Mucosa of descending colon (tissue), 3 donors: ENCODE results near the gene PHLDB3. TPM values are rescaled to one million over a fixed set of nuclear protein-coding genes. Genes with fewer than 3 reads are reported as not detected.

Experiments
- ATAC-seq: fragments of 200-7000 bp; cut with Tn5 transposase; one replicate; pipeline ENCODE4 v1.9.1; 2020; ENCODE audit warnings: mild to moderate bottlenecking, moderate library complexity
- DNase-seq, 3 donors: peaks; one replicate each; pipeline ENCODE4 v3.0.0-alpha.2; 2020
- H3K36me3 ChIP-seq: fragments of 200-600 bp; one replicate; pipeline ENCODE4 v1.8.0; 2021; ENCODE audit warnings: low read depth, mild to moderate bottlenecking
- H3K4me1 ChIP-seq: fragments of 200-600 bp; one replicate; pipeline ENCODE4 v1.8.0; 2021; ENCODE audit warnings: low read depth, mild to moderate bottlenecking
- H3K4me3 ChIP-seq: fragments of 200-600 bp; one replicate; pipeline ENCODE4 v1.8.0; 2021; ENCODE audit warnings: mild to moderate bottlenecking
- H3K9me3 ChIP-seq: fragments of 200-600 bp; one replicate; pipeline ENCODE4 v1.8.0; 2021; ENCODE audit warnings: mild to moderate bottlenecking
- CTCF ChIP-seq: fragments of 200-600 bp; IDR thresholded peaks from one replicate; pipeline ENCODE4 v1.8.0; 2022; ENCODE audit warnings: antibody characterized with exemption, mild to moderate bottlenecking
- intact Hi-C, 2 donors: fragments of 100-400 bp; cut with DNase I in 1 of 2; cut with micrococcal nuclease in 1 of 2; formaldehyde crosslinking; loops; one replicate each; pipeline versions ENCODE4 v1.11.0 to v1.11.1; 2022; cut with DNase I, micrococcal nuclease
- long read RNA-seq, 2 donors: library from polyadenylated mRNA; unstranded; transcript quantifications; one replicate each; pipeline ENCODE4 v2.0.0, GENCODE V29; 2019 to 2021
- total RNA-seq, 3 donors: library from RNA; stranded (reverse); fragmentation: NEBNext Ultra II Directional in 2 of 3; extraction: Animal tissue kit (Norgen Biotek cat#: 25700) in 2 of 3; gene quantifications; one replicate each; pipeline versions ENCODE4 v1.2.1 to v1.2.4, GENCODE V29; 2021 to 2023
- donor health status: DM: no; HTN: no; CAD: no; lungs with moderate emphysema.
- donor health status: DM: no; HTN: no; CAD: no.
- donor health status: DM: no; HTN: yes; CAD: no.

Gene PHLDB3
- 10 to 100 TPM; 13.2 to 22.4 (median 21.3) TPM for total RNA-seq
- long read RNA-seq, donor 1, partial matches to known transcripts, result 2 of 18 reads
- long read RNA-seq, donor 1, other reads (novel, unspliced or antisense), result 16 of 18 reads
- long read RNA-seq, donor 2, partial matches to known transcripts, result 1 of 2 reads
- long read RNA-seq, donor 2, other reads (novel, unspliced or antisense), result 1 of 2 reads

GRCh38 chr19:43504426-43505185, at the start of gene PHLDB3:
PHLDB3 (minus strand) TSS chr19:43504746; CDS start chr19:43504118, 628 bp downstream.
- ATAC-seq (peak; percentile 68), DNase-seq (peak; percentile 52 to 79 (median 79))
- intact Hi-C loops, result no loop called here
- Histone ChIP-seq H3K9me3 (no peaks in the 10 kb centered on the region), H3K4me1 (peaks cover 4% of the 10 kb centered on the region), H3K36me3 (no peaks in the 10 kb centered on the region), H3K4me3 (peak within 1 kb of the TSS; percentile 38)
- no peak for TF ChIP-seq CTCF

- Histone ChIP-seq H3K4me1 (no peaks in the 10 kb centered on the region), H3K9me3 (no peaks in the 10 kb centered on the region), H3K4me3 (no peak overlapping the region), H3K36me3 (no peaks in the 10 kb centered on the region)
- DNase-seq (no peak), ATAC-seq (no peak)
- intact Hi-C loops, result loop anchor here in 1 of 2 donors (10.0 kb wide), 1 partner anchor 81 kb away; the partner anchor contains the start of gene CADM4
- TF ChIP-seq CTCF, result no peak
Observed at GRCh38 chr19:43553656-43554055, 49.1 kb upstream of the PHLDB3 start.

GRCh38 chr19:43552616-43553015, 48.1 kb upstream of the PHLDB3 start:
- Histone ChIP-seq H3K36me3 (no peaks in the 10 kb centered on the region), H3K4me3 (no peak overlapping the region)

GRCh38 chr19:43552198-43552450, 47.6 kb upstream of the PHLDB3 start:
- H3K4me3 ChIP-seq, result no peak overlapping the region
- H3K36me3 ChIP-seq, result no peaks in the 10 kb centered on the region
- TF ChIP-seq CTCF, result no peak
- no peak for ATAC-seq
- intact Hi-C loops, result loop anchor here in 1 of 2 donors (10.0 kb wide), 1 partner anchor 83 kb away; the partner anchor contains the start of gene CADM4
- H3K4me1 ChIP-seq, result no peaks in the 10 kb centered on the region
- no peaks in the 10 kb centered on the region for H3K9me3 ChIP-seq
- no peak for DNase-seq

More at GRCh38 chr19:43552616-43553015, 48.1 kb upstream of the PHLDB3 start:
- no peak for TF ChIP-seq CTCF
- ATAC-seq (no peak), DNase-seq (no peak)
- intact Hi-C loops, result loop anchor here in 1 of 2 donors (10.0 kb wide), 1 partner anchor 82 kb away; the partner anchor contains the start of gene CADM4
- Histone ChIP-seq H3K9me3 (no peaks in the 10 kb centered on the region), H3K4me1 (no peaks in the 10 kb centered on the region)

GRCh38 chr19:43551399-43552197, 47.1 kb upstream of the PHLDB3 start:
- intact Hi-C loops, result loop anchor here in 1 of 2 donors (10.0 kb wide), 1 partner anchor 83 kb away; the partner anchor contains the start of gene CADM4
- ATAC-seq, result no peak
- Histone ChIP-seq H3K4me3 (no peak overlapping the region), H3K4me1 (no peaks in the 10 kb centered on the region), H3K36me3 (no peaks in the 10 kb centered on the region), H3K9me3 (no peaks in the 10 kb centered on the region)
- TF ChIP-seq CTCF, result no peak
- DNase-seq, result no peak
